H1 (cell line): ENCODE results near the gene RALGAPA2. TPM values are rescaled to one million over a fixed set of nuclear protein-coding genes. Genes with fewer than 3 reads are reported as not detected.
A peak's percentile ranks its signal among the peaks of the same experiment; 100 is the strongest.

Experiments used
- CTCF ChIA-PET: fragments of 300-600 bp; sonication (Branson Sonifier 250); formaldehyde crosslinking; loops from one replicate; lab custom pipeline; 2021; ENCODE audit not compliant: partially characterized antibody; lab: Charles Lee
- POLR2A ChIA-PET: fragments of 300-600 bp; sonication (Branson Sonifier 250); formaldehyde crosslinking; loops from one replicate; lab custom pipeline; 2021; ENCODE audit warnings: inconsistent platforms; ENCODE audit not compliant: partially characterized antibody; lab: Charles Lee
- DNase-seq, 2 experiments: peaks; one replicate each; pipeline versions ENCODE4 v3.0.0 to v3.0.0-alpha.2; 2010 to 2022; ENCODE audit warnings: low spot score in 2 of 2, low read depth in 1 of 2, mixed read lengths in 1 of 2
- FAIRE-seq: peaks from 2 replicates; lab custom pipeline; 2011; peaks lifted over from hg19 to GRCh38; lab: Jason Lieb, UNC
- H2AFZ ChIP-seq: 2 replicates; pipeline ENCODE4 v1.8.1; 2012; ENCODE audit warnings: low read length, inconsistent platforms
- H2AK5ac ChIP-seq: 2 replicates; pipeline ENCODE4 v1.6.1; 2013; ENCODE audit warnings: low read depth, low read length
- H2BK120ac ChIP-seq: replicated peaks from 2 replicates; pipeline ENCODE3; 2013; ENCODE audit warnings: low read depth, low read length, inconsistent platforms
- H2BK12ac ChIP-seq: 2 replicates; pipeline ENCODE4 v1.6.1; 2013; ENCODE audit warnings: low read depth, low read length
- H2BK15ac ChIP-seq: 2 replicates; pipeline ENCODE4 v1.6.1; 2013; ENCODE audit warnings: low read length
- H2BK20ac ChIP-seq: 2 replicates; pipeline ENCODE4 v1.6.1; 2013; ENCODE audit warnings: low read length
- H2BK5ac ChIP-seq: 2 replicates; pipeline ENCODE4 v1.6.1; 2013; ENCODE audit warnings: low read depth, low read length
- H3K14ac ChIP-seq: 2 replicates; pipeline ENCODE4 v1.6.1; 2013; ENCODE audit warnings: inconsistent platforms; ENCODE audit not compliant: insufficient read length
- H3K18ac ChIP-seq: 2 replicates; pipeline ENCODE4 v1.6.1; 2013; ENCODE audit warnings: low read length; ENCODE audit errors: extremely low read depth
- H3K23ac ChIP-seq: 2 replicates; pipeline ENCODE4 v1.6.1; 2013; ENCODE audit warnings: inconsistent platforms; ENCODE audit not compliant: insufficient read length
- H3K23me2 ChIP-seq: 2 replicates; pipeline ENCODE4 v1.6.1; 2013; ENCODE audit warnings: low read depth, low read length
- H3K27ac ChIP-seq: 2 replicates; pipeline ENCODE4 v1.6.1; 2011; ENCODE audit warnings: low read depth, low read length, inconsistent platforms
- H3K27me3 ChIP-seq, 4 experiments: replicated peaks in 1 of 4; 1 replicate in 1 of 4; 2 replicates in 3 of 4; pipeline versions ENCODE4 v1.6.1 to v1.8.1; 2011 to 2013; ENCODE audit warnings: low read length in 3 of 4, mild to moderate bottlenecking in 3 of 4, inconsistent platforms in 2 of 4, mixed read lengths in 2 of 4, moderate library complexity in 1 of 4; ENCODE audit not compliant: control insufficient read depth in 3 of 4, insufficient read depth in 3 of 4; ENCODE audit errors: extremely low read depth in 1 of 4
- H3K36me3 ChIP-seq, 4 experiments: 2 replicates each; pipeline versions ENCODE4 v1.6.1 to v1.8.1; 2011 to 2013; ENCODE audit warnings: mild to moderate bottlenecking in 4 of 4, low read length in 3 of 4, moderate library complexity in 2 of 4, control low read depth in 1 of 4, inconsistent platforms in 1 of 4; ENCODE audit not compliant: insufficient read depth in 4 of 4, control insufficient read depth in 2 of 4
- H3K4ac ChIP-seq: replicated peaks from 2 replicates; pipeline ENCODE3; 2013; ENCODE audit warnings: low read length, low read depth, mixed read lengths, inconsistent platforms; ENCODE audit not compliant: insufficient read length
- H3K4me1 ChIP-seq, 4 experiments: replicated peaks in 1 of 4; 1 replicate in 1 of 4; 2 replicates in 3 of 4; pipeline versions ENCODE4 v1.6.1 to v1.8.1; 2011 to 2013; ENCODE audit warnings: low read length in 3 of 4, inconsistent platforms in 2 of 4, mixed read lengths in 1 of 4; ENCODE audit not compliant: insufficient read depth in 4 of 4, control insufficient read depth in 3 of 4
- H3K4me2 ChIP-seq, 2 experiments: 2 replicates each; pipeline versions ENCODE4 v1.6.1 to v1.8.1; 2011 to 2013; ENCODE audit warnings: low read depth in 2 of 2, low read length in 2 of 2, control low read depth in 1 of 2, inconsistent platforms in 1 of 2, mild to moderate bottlenecking in 1 of 2; ENCODE audit not compliant: insufficient read depth in 1 of 2
- H3K4me3 ChIP-seq, 4 experiments: fragments of 200-600, 300-600 bp in 1 of 4; sonication (generic), shearing (Covaris generic), sonication (Bioruptor Twin) in 1 of 4; 2 replicates each; pipeline versions ENCODE4 v1.5.1 to v1.8.1; 2011 to 2016; ENCODE audit warnings: low read length in 4 of 4, low read depth in 3 of 4, control low read depth in 2 of 4, inconsistent platforms in 2 of 4, mild to moderate bottlenecking in 2 of 4, mixed read lengths in 1 of 4, moderate library complexity in 1 of 4; ENCODE audit not compliant: insufficient read depth in 2 of 4; ENCODE audit errors: extremely low read depth in 1 of 4
- H3K56ac ChIP-seq: replicated peaks from 2 replicates; pipeline ENCODE3; 2013; ENCODE audit warnings: low read depth, mild to moderate bottlenecking, mixed read lengths, low read length, inconsistent platforms; ENCODE audit not compliant: insufficient read length
- H3K79me1 ChIP-seq: 2 replicates; pipeline ENCODE4 v1.6.1; 2013; ENCODE audit warnings: low read depth, low read length, control low read depth
- H3K79me2 ChIP-seq, 2 experiments: 2 replicates each; pipeline versions ENCODE4 v1.6.1 to v1.8.1; 2012 to 2013; ENCODE audit warnings: low read length in 2 of 2, mild to moderate bottlenecking in 2 of 2, inconsistent platforms in 1 of 2; ENCODE audit not compliant: insufficient read depth in 2 of 2, control insufficient read depth in 1 of 2
- H3K9ac ChIP-seq, 4 experiments: replicated peaks in 1 of 4; 1 replicate in 1 of 4; 2 replicates in 3 of 4; pipeline versions ENCODE4 v1.6.1 to v1.8.1; 2011 to 2013; ENCODE audit warnings: low read depth in 3 of 4, low read length in 3 of 4, control low read depth in 2 of 4, mild to moderate bottlenecking in 2 of 4, moderate library complexity in 2 of 4, inconsistent platforms in 1 of 4; ENCODE audit errors: extremely low read depth in 1 of 4
- H3K9me3 ChIP-seq, 2 experiments: 2 replicates each; pipeline versions ENCODE4 v1.6.1 to v1.8.1; 2012 to 2013; ENCODE audit warnings: mild to moderate bottlenecking in 2 of 2, moderate library complexity in 2 of 2, control low read depth in 1 of 2, inconsistent platforms in 1 of 2, low read depth in 1 of 2, low read length in 1 of 2, mixed read lengths in 1 of 2; ENCODE audit not compliant: insufficient read depth in 2 of 2
- H4K20me1 ChIP-seq, 2 experiments: replicated peaks in 1 of 2; 2 replicates each; pipeline versions ENCODE3 to v1.8.1; 2011 to 2013; ENCODE audit warnings: inconsistent platforms in 2 of 2, low read length in 2 of 2, mild to moderate bottlenecking in 1 of 2; ENCODE audit not compliant: insufficient read depth in 2 of 2, control insufficient read depth in 1 of 2
- H4K5ac ChIP-seq: 2 replicates; pipeline ENCODE4 v1.6.1; 2013; ENCODE audit warnings: low read length, low read depth, mixed read lengths, inconsistent platforms; ENCODE audit not compliant: insufficient read length
- H4K8ac ChIP-seq: 2 replicates; pipeline ENCODE4 v1.8.0; 2013; ENCODE audit warnings: mild to moderate bottlenecking, moderate library complexity, low read length, inconsistent platforms; ENCODE audit not compliant: insufficient read depth; ENCODE audit errors: extremely low read depth
- H4K91ac ChIP-seq: replicated peaks from 2 replicates; pipeline ENCODE3; 2013; ENCODE audit warnings: low read length, mixed read lengths, inconsistent platforms; ENCODE audit not compliant: insufficient read length
- CTBP2 ChIP-seq: IDR thresholded peaks from 2 replicates; pipeline ENCODE4 v1.7.0; 2011; ENCODE audit warnings: borderline replicate concordance, mild to moderate bottlenecking, moderate library complexity, mixed read lengths, low read length; ENCODE audit not compliant: insufficient read depth, insufficient read length
- EP300 ChIP-seq, 2 experiments: IDR thresholded peaks; 1 replicate in 1 of 2; 2 replicates in 1 of 2; pipeline ENCODE4 v1.6.1; 2011 to 2012; ENCODE audit warnings: low read depth in 2 of 2, low read length in 2 of 2, mild to moderate bottlenecking in 2 of 2, borderline replicate concordance in 1 of 2, inconsistent platforms in 1 of 2, moderate library complexity in 1 of 2
- HDAC6 ChIP-seq: IDR thresholded peaks from one replicate; pipeline ENCODE4 v1.7.1; 2012; ENCODE audit warnings: low read depth, mild to moderate bottlenecking, inconsistent platforms, low read length, moderate library complexity
- POU5F1 ChIP-seq: IDR thresholded peaks from 2 replicates; pipeline ENCODE4 v1.6.1; 2011; ENCODE audit warnings: low read depth, mild to moderate bottlenecking, low read length, moderate library complexity
- SIX5 ChIP-seq: IDR thresholded peaks from 2 replicates; pipeline ENCODE4 v1.6.1; 2011; ENCODE audit warnings: mild to moderate bottlenecking, low read depth, low read length
- WGBS, 2 experiments: shearing (Covaris generic) in 1 of 2; methylation state at CpG; one replicate each; pipeline versions ENCODE4 v1.1.6 to v1.1.7; 2013 to 2015; ENCODE audit warnings: low lambda C conversion rate in 2 of 2, mixed read lengths in 2 of 2, inconsistent platforms in 1 of 2, low coverage in 1 of 2, missing lambda C conversion rate in 1 of 2; ENCODE audit not compliant: insufficient replicate concordance in 2 of 2, insufficient coverage in 1 of 2, insufficient read length in 1 of 2; ENCODE audit errors: extremely low coverage in 1 of 2, missing lambda C conversion rate in 1 of 2; 5-methylcytosine and 5-hydroxymethylcytosine counted together
- polyA plus RNA-seq, 7 experiments: library from polyadenylated mRNA; depleted of rRNA in 3 of 7; stranded (reverse) in 5 of 7; unstranded in 2 of 7; fragments of >200 nt in 5 of 7; fragments of 200-250 nt in 2 of 7; gene quantifications; 1 replicate in 5 of 7; 2 replicates in 1 of 7; 4 replicates in 1 of 7; pipeline versions ENCODE4 v1.2.1 to v1.2.3, GENCODE V29; 2011 to 2013; ENCODE audit warnings: missing spikeins in 2 of 7, mixed read lengths in 2 of 7
- total RNA-seq: library from RNA; stranded (reverse); fragmentation: NEBNext Ultra II Directional; extraction: Animal tissue kit (Norgen Biotek cat#: 25700); gene quantifications from 2 replicates; pipeline ENCODE4 v1.2.1, GENCODE V29; 2021

Gene RALGAPA2
- total and polyA plus RNA-seq, 2 of the 8 experiments (the other 6 are each of a cell fraction or from before 2014, with no cell fraction given) = 5.1 to 25.5 TPM

DNA sequence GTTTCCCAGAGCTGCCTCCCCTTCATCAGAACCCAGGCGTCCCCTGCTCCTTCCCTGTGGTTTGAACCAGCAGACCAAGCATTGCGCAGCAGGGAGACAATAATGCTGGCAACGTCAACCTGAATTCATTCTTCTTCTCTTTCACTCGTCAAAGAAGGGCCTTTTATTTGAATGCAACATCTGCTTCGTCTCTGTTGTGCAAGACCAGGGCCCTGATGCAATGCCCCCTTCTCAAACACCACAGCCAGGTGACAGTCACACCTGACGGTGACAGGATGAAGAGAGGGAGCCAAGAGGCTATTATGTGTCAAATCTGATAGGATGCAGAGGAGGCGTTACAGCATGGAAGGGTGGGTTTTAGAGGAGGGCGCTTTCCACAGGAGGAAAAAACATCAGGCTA lies 336.6 kb downstream of the RALGAPA2 start:
- H3K79me1 ChIP-seq = no peaks in the 10 kb centered on the region
- H2AK5ac ChIP-seq = no peak overlapping the region
- no peak overlapping the region for H2AFZ ChIP-seq
- WGBS, 2 experiments = 82% methylated on average over 8 of the region's 8 CpGs; no CpG with 5 or more reads in 1 of the 2 experiments
- no peak overlapping the region for H3K23ac ChIP-seq
- no peaks in the 10 kb centered on the region for H3K36me3 ChIP-seq
- H3K4me2 ChIP-seq = no peak overlapping the region
- ChIA-PET CTCF (interaction anchor here (0.9 to 1.5 kb wide), 3 partner anchors 31 to 218 kb away, joined by 3 to 5 read pairs (median 3); no protein-coding TSS in a partner anchor), POLR2A (no interaction called here)
- peaks cover 6 to 7% of the 10 kb centered on the region in 2 experiments for H3K9me3 ChIP-seq
- no peak overlapping the region for H3K4me3 ChIP-seq
- H3K18ac ChIP-seq = no peak overlapping the region
- H3K79me2 ChIP-seq = no peaks in the 10 kb centered on the region
- no peak overlapping the region for H2BK120ac ChIP-seq
- H3K27ac ChIP-seq = no peak overlapping the region
- H4K5ac ChIP-seq = no peak overlapping the region
- no peak overlapping the region for H2BK5ac ChIP-seq
- no peak overlapping the region for H4K91ac ChIP-seq
- H2BK12ac ChIP-seq = 0 out of 2 replicates have a peak overlapping the region, but pooled peaks have one; percentile 41
- DNase-seq (no peak), FAIRE-seq (no peak)
- no peaks in the 10 kb centered on the region for H4K20me1 ChIP-seq
- 0 out of 2 replicates have a peak overlapping the region, but pooled peaks have one; percentile 40 for H2BK20ac ChIP-seq
- no peak overlapping the region for H3K4ac ChIP-seq
- no peak overlapping the region for H4K8ac ChIP-seq
- H3K9ac ChIP-seq = no peak overlapping the region
- H3K56ac ChIP-seq = no peak overlapping the region
- no peak overlapping the region for H3K14ac ChIP-seq
- no peaks in the 10 kb centered on the region for H3K23me2 ChIP-seq
- TF ChIP-seq POU5F1 = no peak
- no peak for TF ChIP-seq SIX5
- TF ChIP-seq CTBP2 = no peak
- TF ChIP-seq EP300 (IDR thresholded peaks at IDR 0.05; ENCODE audit: borderline replicate concordance in 1 of 2, low read depth in 2 of 2, low read length in 2 of 2) = no peak
- TF ChIP-seq HDAC6 = no peak
- peaks cover 9 to 22% (median 14%) of the 10 kb centered on the region in 4 experiments for H3K4me1 ChIP-seq
- H2BK15ac ChIP-seq = peak overlapping the region; percentile 51; the same call in 1 of the 2 replicates
- H3K27me3 ChIP-seq = peaks cover 1 to 27% (median 15%) of the 10 kb centered on the region in 4 experiments
